GM12872 (cell line): ENCODE data around the gene TRRAP.

Source experiments
- CTCF ChIP-seq: IDR thresholded peaks from 3 replicates; pipeline ENCODE4 v1.5.1; 2011; ENCODE audit warnings: low read depth, mild to moderate bottlenecking, low read length, moderate library complexity; ENCODE audit not compliant: insufficient read depth

Gene TRRAP

GRCh38 chr7:98993024-98993897, 114.9 kb downstream of the TRRAP start:
- 0 out of 3 replicates have a peak, but pooled peaks have one; percentile 10 for TF ChIP-seq CTCF

- no peak for TF ChIP-seq CTCF
Observed at GRCh38 chr7:98994046-98994944, 116.0 kb downstream of the TRRAP start.

GRCh38 chr7:98995111-98995510, 116.8 kb downstream of the TRRAP start:
- TF ChIP-seq CTCF, result no peak

GRCh38 chr7:98995523-98996149, 117.3 kb downstream of the TRRAP start:
- no peak for TF ChIP-seq CTCF

- TF ChIP-seq CTCF, result no peak
Observed at GRCh38 chr7:98996150-98996552, 117.8 kb downstream of the TRRAP start.

GRCh38 chr7:98997846-98998245, 119.5 kb downstream of the TRRAP start:
- no peak for TF ChIP-seq CTCF
